GM19395 (cell line): ENCODE results near the gene FANCM.

ENCODE experiments used
- ATAC-seq: cut with Tn5 transposase; IDR thresholded peaks from one replicate; pipeline ENCODE4 v1.9.1; 2021; ENCODE audit warnings: mild to moderate bottlenecking, moderate library complexity; ENCODE audit not compliant: unreplicated experiment

Gene FANCM, protein sequence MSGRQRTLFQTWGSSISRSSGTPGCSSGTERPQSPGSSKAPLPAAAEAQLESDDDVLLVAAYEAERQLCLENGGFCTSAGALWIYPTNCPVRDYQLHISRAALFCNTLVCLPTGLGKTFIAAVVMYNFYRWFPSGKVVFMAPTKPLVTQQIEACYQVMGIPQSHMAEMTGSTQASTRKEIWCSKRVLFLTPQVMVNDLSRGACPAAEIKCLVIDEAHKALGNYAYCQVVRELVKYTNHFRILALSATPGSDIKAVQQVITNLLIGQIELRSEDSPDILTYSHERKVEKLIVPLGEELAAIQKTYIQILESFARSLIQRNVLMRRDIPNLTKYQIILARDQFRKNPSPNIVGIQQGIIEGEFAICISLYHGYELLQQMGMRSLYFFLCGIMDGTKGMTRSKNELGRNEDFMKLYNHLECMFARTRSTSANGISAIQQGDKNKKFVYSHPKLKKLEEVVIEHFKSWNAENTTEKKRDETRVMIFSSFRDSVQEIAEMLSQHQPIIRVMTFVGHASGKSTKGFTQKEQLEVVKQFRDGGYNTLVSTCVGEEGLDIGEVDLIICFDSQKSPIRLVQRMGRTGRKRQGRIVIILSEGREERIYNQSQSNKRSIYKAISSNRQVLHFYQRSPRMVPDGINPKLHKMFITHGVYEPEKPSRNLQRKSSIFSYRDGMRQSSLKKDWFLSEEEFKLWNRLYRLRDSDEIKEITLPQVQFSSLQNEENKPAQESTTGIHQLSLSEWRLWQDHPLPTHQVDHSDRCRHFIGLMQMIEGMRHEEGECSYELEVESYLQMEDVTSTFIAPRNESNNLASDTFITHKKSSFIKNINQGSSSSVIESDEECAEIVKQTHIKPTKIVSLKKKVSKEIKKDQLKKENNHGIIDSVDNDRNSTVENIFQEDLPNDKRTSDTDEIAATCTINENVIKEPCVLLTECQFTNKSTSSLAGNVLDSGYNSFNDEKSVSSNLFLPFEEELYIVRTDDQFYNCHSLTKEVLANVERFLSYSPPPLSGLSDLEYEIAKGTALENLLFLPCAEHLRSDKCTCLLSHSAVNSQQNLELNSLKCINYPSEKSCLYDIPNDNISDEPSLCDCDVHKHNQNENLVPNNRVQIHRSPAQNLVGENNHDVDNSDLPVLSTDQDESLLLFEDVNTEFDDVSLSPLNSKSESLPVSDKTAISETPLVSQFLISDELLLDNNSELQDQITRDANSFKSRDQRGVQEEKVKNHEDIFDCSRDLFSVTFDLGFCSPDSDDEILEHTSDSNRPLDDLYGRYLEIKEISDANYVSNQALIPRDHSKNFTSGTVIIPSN (N-terminal part only)

DNA sequence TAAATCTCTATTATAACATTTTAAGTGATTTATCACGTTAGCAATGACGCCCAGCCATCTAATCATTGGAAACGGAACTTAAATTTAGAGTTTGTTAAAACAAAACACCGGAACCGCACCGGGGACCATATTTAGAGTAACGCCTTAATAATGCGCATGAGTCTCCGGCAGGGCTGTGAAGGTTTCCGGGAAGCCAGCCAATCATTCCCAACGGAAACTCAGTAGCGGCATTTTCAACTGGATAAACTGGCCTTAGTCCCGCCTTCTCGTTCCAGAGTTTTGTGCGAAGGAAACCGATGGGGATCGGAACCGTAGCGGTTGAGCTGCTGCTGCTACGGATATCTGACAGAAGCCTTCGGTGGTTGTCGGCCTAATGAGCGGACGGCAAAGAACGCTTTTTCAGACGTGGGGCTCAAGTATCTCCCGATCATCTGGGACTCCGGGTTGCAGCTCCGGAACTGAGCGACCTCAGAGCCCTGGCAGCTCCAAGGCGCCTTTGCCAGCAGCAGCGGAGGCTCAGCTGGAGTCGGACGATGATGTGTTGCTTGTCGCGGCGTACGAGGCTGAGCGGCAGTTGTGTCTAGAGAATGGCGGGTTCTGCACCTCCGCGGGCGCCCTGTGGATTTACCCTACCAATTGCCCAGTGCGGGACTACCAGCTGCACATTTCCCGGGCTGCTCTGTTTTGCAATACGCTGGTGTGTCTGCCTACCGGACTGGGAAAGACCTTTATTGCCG, at the start of gene FANCM:
TSS of gene FANCM (plus strand) at position 272 of the 737 bp plus-strand sequence. CDS start at position 374, 102 bp downstream.
- ATAC-seq: peak; percentile 51

DNA sequence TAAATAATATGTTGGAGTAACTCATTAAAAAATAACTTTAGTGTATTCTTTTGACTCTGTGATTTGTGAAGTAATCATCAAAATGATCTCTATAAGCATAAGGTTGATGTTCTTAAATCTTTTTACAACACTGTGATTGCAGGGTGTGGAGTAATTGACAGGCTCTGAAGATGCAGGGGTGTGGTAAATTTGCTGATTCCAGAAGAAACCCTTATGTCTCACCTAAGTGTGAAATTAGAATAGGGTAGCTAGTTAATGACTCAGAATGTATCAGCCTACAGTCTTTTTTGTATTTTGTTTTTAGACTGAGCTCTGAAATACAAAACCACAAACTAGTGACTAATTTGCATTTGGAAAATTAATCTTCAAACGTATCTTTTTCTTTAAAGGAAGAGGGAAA, 45.9 kb upstream of the FANCM start:
- peak; percentile 76 for ATAC-seq

DNA sequence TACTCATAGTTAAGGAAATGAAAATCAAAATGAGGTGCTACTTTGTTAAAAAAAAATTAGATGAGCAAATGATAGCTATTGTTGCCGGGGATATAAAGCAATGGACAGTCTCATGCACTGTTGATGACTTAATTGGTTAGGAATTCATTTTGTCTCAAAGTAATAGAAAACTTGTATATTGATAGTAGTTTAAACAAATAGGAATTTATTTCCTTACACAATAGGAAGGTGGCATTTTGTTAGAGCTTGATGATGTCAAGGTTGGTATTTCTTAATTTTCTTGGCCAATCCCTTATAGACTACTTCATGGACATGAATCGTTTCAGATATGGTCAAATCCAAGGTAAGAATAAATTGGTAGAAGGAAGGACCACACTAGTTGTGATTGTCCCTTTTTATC, 44.0 kb upstream of the FANCM start:
- no peak for ATAC-seq

DNA sequence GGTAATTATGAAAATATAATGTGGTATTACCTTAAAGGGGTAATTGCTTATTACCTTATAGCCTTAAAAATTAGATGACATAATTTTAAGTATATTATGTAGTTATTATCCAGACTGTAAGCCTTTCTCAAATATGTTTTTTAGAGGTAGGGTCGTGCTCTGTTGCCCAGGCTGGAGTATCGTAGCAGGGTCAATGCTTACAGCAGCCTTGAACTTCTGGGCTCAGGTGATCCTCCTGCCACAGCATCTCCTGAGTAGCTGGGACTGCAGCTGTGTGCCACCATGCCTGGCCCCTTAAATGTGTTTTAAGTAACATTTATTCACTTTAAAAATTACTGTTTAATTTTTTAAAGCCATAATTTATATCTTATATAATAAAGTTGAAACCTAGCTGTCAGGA, 41.5 kb upstream of the FANCM start:
- ATAC-seq: no peak

DNA sequence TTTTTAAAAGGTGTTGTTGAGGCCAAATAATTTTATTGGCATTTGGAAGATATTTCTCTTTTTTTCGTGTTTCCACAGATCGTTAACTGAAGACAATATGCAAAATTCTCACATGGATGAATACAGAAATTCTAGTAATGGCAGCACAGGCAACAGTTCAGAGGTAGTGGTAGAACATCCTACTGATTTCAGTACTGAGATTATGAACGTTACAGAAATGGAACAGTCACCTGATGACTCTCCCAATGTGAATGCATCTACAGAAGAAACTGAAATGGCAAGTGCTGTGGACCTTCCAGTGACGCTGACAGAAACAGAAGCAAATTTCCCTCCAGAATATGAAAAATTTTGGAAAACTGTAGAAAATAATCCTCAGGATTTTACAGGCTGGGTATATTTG, 40.6 kb upstream of the FANCM start:
- no peak for ATAC-seq

DNA sequence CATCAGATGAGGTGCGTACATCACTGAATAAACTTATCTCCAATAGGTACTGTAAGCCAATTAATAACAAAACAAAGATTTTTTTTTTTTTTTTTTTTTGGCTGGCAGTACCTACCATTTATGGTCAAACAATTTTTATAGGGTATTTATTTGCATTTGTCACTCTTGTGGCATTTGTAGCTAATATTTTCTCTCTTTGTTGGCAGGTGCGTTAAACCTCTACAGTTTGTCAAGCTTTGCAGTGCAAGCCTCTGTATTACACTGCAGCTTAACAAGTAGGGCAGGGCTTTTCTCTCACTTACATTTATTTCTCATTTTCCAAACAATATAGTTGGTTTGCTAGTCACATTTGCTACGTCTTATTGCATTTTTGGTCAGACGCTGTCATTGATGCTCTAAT, 39.5 kb upstream of the FANCM start:
- ATAC-seq: no peak

DNA sequence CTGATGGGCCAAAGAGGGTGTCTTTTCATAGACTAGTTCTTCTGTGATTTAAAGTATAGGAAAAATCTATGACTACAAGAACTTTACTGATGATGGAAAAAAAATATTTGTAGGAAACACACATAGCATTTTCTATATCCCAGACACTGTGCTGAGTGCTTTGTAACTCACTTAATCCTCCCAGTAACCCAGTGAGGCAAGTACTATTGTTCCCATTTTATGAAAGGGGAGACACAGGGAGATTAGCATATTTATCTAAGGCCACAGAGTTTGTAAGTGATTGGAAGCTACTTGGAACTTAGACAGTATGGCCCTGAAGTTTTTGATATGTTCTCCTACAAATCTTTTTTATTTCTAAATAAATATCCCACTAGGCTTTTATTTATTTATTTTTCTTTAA, 31.9 kb upstream of the FANCM start:
- ATAC-seq: no peak

DNA sequence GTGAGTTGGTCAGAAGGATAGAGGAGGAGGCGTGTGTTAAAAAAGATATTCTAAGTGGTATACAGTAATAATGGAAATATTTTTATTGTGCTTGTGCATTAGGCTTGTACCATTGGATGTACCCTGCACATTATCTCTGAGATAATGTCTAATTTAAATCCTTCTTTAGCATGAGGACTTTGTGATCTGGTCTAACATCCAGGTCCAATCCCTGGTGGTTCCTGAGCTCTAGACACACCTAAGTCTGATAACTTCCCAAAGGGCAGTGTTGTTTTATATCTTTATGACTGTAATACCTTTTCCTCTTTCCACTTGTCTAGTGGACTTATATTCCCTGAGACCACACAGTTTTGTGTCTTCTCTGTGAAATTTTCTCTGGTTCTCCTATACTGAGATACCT, 31.2 kb upstream of the FANCM start:
- ATAC-seq: no peak

DNA sequence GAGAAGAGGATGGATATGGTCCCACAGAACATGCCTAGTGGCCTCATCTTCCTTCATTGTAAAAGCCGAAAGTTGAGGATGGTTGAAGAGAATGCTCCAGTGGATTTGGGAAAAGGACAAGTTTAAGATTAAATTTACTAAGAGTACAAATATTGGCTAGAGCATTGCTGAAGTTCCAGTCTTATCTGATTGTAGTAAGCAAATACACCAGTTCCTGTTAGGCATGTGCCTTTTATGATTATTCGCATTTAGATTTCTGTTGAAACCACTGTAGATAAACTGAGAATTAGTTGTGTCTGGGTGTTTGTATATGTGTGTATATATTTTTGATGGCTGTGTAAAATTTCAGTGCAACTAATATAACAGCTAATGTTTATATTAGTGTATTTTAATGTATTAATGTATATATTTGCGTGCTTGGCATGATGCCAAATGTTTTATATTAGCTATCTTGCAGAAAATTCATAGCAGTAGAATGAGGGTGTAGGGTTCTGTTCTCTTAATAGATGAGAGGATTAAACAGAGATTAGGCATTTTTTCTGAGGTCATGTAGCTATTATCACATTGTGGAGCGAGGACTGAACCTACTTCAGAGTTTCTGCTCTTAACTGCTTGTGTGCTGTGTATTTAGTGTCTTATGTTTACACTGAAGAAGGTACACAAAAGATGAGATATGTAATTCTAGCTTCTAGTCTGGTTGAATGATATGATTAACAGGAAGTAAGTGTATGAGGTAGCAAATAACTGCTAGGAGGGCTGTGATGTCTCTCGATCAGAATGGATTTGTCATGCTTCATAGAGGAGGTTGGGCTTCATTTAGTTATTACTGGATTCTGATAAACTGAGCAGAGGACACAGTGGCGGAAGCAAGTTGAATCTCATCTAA, 22.6 kb upstream of the FANCM start:
- ATAC-seq: no peak

DNA sequence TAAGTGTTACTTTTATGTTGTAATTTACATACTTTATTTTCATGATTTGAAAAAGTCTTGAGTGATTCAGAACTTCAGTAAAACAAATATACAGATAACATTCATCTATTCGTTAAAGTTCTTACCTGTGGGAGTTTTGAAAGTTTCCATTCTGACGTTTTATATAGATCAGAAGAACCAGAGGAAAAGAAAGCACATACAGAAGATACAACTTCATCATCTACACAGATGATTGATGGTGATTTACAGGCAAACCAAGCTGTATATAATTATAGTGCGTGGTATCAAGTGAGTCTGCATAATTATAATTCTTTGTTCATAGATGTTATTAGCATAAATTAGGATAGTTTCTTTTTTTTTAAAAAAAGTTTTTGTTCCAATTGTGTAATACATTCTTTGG, 21.4 kb upstream of the FANCM start:
- ATAC-seq: no peak

DNA sequence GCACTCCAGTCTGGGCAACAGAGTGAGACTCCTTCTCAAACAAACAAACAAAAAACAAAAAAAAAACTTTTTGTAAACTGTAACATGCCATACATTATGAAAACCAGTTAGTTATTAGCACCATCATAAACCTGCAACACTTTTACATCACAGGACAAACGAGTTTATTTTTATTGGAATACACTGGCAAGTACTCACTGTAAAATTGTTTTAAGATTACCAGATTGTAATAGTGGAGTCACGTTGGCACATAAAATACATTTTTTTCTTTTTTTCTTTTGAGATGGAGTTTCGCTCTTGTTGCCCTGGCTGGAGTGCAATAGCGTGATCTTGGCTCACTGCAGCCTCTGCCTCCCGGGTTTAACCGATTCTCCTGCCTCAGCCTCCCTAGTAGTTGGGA, 17.1 kb upstream of the FANCM start:
- no peak for ATAC-seq

DNA sequence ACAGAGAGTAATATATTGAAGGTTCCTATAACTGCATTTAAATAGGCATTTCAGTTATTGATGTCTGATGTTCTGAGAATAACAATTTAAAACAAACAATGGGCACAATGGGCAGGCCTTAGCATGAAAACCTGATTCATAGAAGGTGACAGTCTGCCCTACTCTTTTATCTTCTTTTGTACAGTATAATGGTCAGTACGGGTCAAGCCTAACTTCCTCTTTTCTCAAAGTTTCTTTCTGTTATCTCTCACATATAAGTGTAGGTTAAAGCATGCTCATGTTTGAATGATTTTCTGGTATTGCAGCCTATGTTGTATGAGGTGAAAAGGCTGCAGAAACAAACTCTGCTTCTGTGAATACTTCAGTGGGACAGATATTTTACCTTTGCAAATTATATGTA, 15.6 kb upstream of the FANCM start:
- ATAC-seq: no peak

DNA sequence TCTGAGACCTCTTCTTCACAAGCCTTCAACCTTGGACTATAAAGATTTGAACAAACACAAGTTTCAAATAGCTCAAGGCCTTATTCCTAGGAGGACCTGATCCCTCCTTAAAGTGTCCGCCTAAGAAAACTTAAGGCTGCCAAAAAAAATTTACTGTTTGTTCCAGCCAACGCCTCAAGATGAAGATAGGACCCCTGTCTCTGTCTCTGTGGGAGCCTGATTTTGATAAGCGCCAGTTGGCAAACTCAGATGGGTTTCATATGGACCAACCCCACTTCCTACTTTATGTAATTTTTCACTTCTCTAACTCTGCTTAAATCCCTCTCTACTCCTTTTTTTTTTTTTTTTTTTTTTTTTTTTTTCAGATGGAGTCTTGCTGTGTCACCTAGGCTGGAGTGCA, 12.5 kb upstream of the FANCM start:
- ATAC-seq: no peak

DNA sequence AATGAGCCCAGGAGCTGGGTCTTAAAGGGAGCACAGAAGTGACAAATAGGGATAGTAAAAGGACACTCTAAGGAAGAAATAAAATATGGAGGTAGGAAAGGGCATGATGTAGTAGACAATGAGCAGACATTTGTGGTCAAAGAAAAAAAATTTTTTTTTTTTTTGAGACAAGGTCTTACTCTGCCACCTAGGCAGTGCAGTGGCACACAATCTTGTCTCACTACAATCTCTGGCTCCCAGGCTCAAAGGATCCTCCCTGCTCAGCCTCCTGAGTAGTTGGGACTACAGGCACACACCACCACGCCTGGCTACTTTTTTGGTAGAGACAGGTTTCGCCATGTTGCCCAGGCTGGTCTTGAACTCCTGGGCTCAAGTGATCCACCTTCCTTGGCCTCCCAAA, 10.0 kb upstream of the FANCM start:
- no peak for ATAC-seq

DNA sequence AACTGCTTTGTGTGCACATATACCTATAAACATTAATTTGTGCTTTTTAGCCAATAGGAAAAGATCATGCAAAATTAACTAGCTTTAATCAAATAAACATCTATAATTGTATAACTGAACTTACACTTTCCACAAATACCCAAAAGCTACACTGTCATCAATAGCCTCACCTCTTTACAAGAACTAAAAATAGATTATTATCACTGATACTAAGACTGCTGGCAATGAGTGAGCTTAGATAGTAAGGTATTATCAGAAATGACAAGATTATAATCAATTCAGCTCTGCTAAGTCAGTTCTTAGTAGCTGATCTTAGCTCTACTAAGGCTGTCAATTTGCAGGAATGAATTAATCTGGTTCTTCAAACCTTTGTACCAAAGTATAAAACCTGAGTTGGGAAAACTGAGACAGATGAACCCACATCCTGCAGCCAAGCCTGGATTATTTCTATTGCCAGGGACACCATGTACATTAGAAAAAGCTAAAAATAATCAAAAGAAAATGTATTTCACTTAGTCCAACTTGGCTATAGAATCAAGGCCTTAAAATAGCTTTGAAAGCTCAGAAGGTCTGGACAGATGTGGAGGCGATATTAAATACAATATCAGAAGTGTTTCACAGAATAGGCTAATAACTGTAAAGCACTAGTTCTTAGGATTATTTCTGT, 6.6 kb upstream of the FANCM start:
- ATAC-seq: no peak

DNA sequence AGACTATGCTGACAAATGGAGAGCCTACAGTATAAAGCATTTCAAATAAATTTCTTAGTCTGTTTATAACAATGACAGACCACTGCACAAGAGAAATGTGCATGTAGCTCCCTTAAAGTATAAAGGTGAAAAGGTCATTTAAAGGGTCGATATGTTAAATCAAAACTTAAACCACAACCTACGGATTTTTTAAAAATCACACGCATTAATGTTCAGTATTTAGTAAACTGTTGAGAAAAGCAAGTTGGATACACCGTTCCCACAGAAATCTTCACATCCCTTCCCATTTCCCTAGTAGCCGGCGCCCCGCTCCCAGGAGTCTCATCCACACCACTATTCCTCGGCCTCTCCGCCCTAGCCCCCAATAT, 2.1 kb upstream of the FANCM start:
- no peak for ATAC-seq

DNA sequence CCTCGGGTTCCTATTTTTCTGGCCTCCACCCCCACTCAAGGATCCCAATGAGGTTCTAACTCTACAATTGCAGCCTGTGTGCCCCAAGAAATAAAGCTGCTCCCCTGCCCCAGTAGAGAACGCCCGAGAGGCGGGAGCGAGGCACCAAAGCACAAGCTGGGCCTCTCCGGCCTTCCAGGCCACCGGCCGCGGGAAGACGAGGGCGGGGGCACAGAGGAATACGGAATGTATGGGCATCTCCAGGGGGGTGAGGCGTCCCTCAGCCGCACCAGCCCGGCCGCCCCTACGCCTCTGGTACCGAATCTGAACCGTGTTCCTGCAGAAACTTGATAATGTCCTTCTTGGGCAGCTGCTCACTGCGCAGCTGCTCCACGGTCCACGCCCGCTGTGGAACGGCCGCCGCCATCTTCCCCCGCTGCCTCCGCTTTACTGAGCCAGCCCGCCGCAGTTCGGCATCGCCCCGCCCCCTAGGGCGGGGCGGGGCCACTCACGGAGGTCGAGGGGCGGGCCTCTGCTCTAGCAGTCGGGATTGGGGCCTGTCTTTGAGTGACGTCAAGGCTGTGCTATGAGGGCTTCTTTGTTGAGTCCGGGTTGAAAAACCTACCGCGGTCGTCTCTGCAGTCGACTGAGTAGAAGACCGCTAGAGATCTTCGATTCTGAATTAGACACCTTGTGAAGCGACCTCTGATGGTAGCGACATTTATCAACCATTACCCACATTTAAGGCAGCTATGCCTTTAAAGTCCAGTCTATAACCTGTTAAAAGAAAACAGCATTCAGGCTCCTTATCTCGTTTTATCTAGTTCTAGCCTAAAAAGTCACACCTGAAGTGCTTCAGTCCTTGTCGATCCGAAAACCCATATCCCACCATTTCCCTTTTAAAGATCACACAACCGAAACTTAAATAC, 1.4 kb upstream of the FANCM start, which contains the start of gene FKBP3:
TSS of gene FKBP3 (minus strand) at position 431 of the 908 bp plus-strand sequence. CDS start at position 406, 25 bp downstream.
- ATAC-seq: peak; percentile 93

DNA sequence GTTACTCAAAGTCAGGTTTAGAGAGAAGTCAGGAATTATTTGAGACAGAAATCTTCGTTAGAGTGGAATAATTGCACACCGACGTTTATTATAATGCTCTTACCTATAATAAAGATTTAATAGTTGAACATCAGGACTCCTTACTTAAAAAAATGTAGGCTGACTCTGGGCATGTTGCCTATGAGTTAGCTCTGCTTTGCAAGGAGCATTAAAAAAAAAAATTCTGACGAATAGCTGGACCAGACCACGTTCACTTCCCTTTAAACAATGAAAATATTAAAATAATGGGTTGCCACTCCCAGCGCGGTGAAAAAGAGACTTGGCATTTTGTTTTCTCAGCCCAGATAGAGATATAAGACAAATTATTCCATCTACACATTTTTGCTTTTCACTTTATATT, 574 bp upstream of the FANCM start:
- no peak for ATAC-seq
